ENCODE data around the gene MBNL2.
"Not testable (repeated sequence)": the region's sequence is repeated elsewhere in the genome, so short reads cannot be mapped to it uniquely, and the experiment has no call there.

- TF ChIP-seq POLR2A, CTCF, POLR2AphosphoS5 (IDR thresholded peaks at IDR 0.05): not testable (repeated sequence)
These were observed 129.9 kb downstream of the MBNL2 start for GRCh38 chr13:97352012-97352411.
